ENCODE results near the gene B4GALT3. TPM values are rescaled to one million over a fixed set of nuclear protein-coding genes. Genes with fewer than 3 reads are reported as not detected.

B4GALT3 gene
- total and polyA plus RNA-seq, 9 of the 15 experiments (the other 6 are each of a cell fraction or from before 2014, with no cell fraction given) = 31.2 to 103 (median 46.1) TPM

DNA sequence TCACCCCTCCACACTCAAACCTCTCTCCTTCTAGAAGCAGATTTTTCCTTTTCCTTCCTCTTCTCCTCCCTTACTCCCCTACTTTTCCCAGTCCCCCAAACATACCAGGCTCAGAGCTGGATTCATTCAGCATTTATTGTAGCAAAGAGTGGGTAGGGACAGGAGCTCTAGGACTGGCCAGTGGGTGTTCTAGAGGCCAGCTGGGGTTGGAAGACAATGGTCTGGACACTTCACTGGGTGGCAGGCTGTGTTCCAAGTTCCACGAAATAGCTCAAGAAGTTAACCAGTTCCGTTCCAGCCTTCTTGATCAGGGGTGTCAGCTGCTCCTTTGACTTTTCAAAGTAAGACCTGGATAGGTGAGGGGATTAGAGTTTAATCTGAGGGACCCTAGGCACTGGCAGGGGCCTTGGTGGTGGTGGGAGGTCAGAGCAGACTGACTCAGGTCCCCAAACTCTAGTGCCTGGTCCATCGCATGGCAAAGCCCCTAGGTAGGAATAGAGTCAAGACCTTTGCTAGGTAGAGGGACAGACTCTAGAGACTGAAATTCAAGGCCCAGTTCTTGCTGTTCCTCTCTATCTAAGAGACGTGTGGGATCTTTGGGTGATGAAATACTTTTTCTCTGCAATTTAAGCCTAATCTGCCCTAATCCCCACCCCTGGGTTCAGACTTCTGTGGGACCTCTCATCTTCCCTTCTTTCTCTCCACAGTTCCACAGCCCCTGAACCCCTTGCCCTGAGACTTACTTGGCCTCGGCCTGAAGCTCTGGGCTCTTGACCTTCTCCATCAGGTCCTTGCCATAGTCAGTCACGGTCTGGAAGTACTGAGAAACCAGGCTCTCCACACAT, 45.1 kb upstream of the B4GALT3 start:
- Histone ChIP-seq H4K20me1 (replicated peaks; ENCODE audit: control insufficient read depth, insufficient read depth, low read length) (no peaks in the 10 kb centered on the region), H3K27me3 (ENCODE audit: control insufficient read depth in 2 of 2, insufficient read depth in 2 of 2, low read length in 2 of 2) (no peaks in the 10 kb centered on the region), H3K27ac (ENCODE audit: extremely low read depth, low read depth, low read length) (no peak overlapping the region), H3K9me1 (ENCODE audit: control insufficient read depth, insufficient read depth, low read length) (no peaks in the 10 kb centered on the region), H2AFZ (ENCODE audit: low read depth, low read length) (0 out of 2 replicates have a peak overlapping the region, but pooled peaks have one; percentile 25), H3K79me2 (ENCODE audit: control insufficient read depth, insufficient read depth, low read length) (peaks cover 15% of the 10 kb centered on the region), H3K9ac (ENCODE audit: insufficient read depth in 1 of 2, low read depth in 2 of 2, low read length in 2 of 2) (no peak overlapping the region), H3K36me3 (ENCODE audit: control insufficient read depth, insufficient read depth, low read length) (no peaks in the 10 kb centered on the region), H3K4me3 (no peak overlapping the region), H3K9me3 (replicated peaks; ENCODE audit: control insufficient read depth, insufficient read depth, low read depth, low read length) (no peaks in the 10 kb centered on the region), H3K4me2 (ENCODE audit: insufficient read depth, low read length) (no peak overlapping the region), H3K4me1 (replicated peaks in 1 of 2; ENCODE audit: control insufficient read depth in 2 of 2, insufficient read depth in 2 of 2, low read length in 2 of 2) (peaks cover 7 to 28% of the 10 kb centered on the region in 2 experiments; a peak in 4 of 5 replicates)
- intact Hi-C loops (cut with micrococcal nuclease) (no loop called here), in situ Hi-C loops (cut with MboI) (no loop called here)
- ChIA-PET POLR2A (interaction anchor here (1.0 kb wide), 2 partner anchors 10 to 88 kb away, joined by 3 read pairs; no protein-coding TSS in a partner anchor), CTCF (ENCODE audit: low intra/inter-chr PET ratio) (interaction anchor here (0.6 kb wide), 1 partner anchor 520 kb away, joined by 3 read pairs; no protein-coding TSS in a partner anchor)
- 47% methylated on average over 6 of the region's 6 CpGs for WGBS (ENCODE audit: insufficient coverage, low coverage, missing lambda C conversion rate)
- FAIRE-seq (no peak), DNase-seq (ENCODE audit: extremely low read depth in 1 of 4, low spot score in 3 of 4) (no peak), ATAC-seq (no peak)
- BruUV-seq (replicated peaks) = no TSS peak
- TF ChIP-seq ATF3 (IDR thresholded peaks at IDR 0.05) = 0 out of 2 replicates have a peak, but pooled peaks have one; percentile 24
- no peak for TF ChIP-seq ATF3 (CRISPR knock-in tag; conservative IDR thresholded peaks at IDR 0.05)
- TF ChIP-seq ZNF668 (CRISPR knock-in tag; IDR thresholded peaks at IDR 0.05) = no peak
- no peak for TF ChIP-seq E2F4 (CRISPR knock-in tag; IDR thresholded peaks at IDR 0.05; ENCODE audit: low read depth)
- TF ChIP-seq CEBPG (CRISPR knock-in tag; IDR thresholded peaks at IDR 0.05) = no peak
- 0 out of 4 replicates have a peak, but pooled peaks of 1 of the 2 experiments have one; percentile 31 for TF ChIP-seq CEBPG (tag; conservative IDR thresholded peaks at IDR 0.05 in 1 of 2, IDR thresholded peaks at IDR 0.05 in 1 of 2)

Measured in K562 (cell line).